Choroid plexus epithelial cell (primary cell): ENCODE measurements around the gene FAM120A.

Experiments
- DNase-seq: peaks from one replicate; pipeline ENCODE4 v3.0.0-alpha.2; 2010; ENCODE audit warnings: low read depth
- H3K4me3 ChIP-seq: 2 replicates; pipeline ENCODE4 v1.5.1; 2011; ENCODE audit warnings: low read depth, mild to moderate bottlenecking, control low read depth, low read length, moderate library complexity
- TF ChIP-seq, protein P1 (sequence below): conservative IDR thresholded peaks from 2 replicates; pipeline ENCODE4 v1.5.1; 2011; ENCODE audit warnings: low read depth, mild to moderate bottlenecking, control low read depth, inconsistent platforms, low read length, moderate library complexity

The FAM120A gene

DNA sequence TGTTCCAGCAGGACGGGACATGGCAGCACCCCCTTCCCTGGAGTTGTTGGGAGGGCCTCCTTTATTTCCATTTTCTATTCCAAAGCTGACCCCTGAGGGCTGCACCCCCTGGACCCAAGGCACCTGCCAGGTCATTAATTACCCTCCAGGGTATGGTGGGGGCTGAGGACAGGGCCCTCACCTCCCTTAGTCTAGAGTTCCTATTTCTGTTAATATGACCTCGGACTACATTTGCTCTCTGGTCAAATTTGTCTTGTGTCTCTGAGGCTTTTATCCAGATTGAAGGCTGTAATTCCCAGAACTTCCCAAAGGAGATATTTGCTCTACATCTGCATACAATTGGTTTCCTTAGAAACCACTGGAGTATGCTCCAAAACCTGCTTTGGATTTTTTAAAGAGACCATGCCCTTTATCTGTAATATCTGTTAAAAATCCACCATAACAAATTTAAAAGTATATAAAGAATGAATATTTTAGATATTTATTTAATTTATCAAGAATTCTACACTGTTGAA is 141.7 kb downstream of the FAM120A start:
- TF ChIP-seq, protein P1, sequence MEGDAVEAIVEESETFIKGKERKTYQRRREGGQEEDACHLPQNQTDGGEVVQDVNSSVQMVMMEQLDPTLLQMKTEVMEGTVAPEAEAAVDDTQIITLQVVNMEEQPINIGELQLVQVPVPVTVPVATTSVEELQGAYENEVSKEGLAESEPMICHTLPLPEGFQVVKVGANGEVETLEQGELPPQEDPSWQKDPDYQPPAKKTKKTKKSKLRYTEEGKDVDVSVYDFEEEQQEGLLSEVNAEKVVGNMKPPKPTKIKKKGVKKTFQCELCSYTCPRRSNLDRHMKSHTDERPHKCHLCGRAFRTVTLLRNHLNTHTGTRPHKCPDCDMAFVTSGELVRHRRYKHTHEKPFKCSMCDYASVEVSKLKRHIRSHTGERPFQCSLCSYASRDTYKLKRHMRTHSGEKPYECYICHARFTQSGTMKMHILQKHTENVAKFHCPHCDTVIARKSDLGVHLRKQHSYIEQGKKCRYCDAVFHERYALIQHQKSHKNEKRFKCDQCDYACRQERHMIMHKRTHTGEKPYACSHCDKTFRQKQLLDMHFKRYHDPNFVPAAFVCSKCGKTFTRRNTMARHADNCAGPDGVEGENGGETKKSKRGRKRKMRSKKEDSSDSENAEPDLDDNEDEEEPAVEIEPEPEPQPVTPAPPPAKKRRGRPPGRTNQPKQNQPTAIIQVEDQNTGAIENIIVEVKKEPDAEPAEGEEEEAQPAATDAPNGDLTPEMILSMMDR: no peak

DNA sequence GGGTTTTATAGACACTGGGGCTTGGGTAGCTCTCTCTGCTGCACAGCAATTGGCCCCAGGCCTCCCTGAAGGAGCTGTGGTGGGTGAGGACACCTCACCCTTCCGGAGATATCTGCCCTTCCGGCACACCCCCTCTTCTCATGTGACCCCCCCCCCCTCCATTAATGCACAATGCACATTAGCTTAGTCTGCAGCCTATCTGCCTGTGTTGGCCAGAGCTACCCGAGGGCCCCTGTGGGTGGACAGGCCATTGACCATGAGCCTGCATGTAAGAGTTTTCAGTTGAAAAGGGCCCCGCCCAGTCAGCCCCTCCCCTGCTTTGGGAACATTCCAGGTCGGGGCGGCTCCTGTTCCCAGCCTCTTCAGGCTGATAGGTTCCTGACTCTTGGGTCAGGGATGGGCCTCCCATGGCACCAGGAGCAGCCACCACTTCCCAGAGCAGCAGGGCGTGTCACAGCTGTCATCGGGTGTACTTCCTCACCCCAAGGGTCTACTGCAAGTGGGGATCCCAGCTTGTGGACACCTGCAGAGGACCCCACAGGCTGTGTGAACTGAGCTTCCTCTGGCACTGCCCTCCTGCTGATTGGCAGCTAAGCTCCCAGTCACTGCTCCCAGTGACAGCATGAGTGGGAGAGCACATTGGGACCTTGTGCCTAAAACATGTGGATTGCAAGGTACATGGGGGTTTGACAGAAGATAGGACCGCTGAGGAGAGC is 142.7 kb downstream of the FAM120A start:
- no peak overlapping the region for H3K4me3 ChIP-seq
- no peak for DNase-seq
- TF ChIP-seq, protein P1: no peak

More for the DNA sequence above, 141.7 kb downstream of the FAM120A start:
- no peak for DNase-seq
- no peak overlapping the region for H3K4me3 ChIP-seq

DNA sequence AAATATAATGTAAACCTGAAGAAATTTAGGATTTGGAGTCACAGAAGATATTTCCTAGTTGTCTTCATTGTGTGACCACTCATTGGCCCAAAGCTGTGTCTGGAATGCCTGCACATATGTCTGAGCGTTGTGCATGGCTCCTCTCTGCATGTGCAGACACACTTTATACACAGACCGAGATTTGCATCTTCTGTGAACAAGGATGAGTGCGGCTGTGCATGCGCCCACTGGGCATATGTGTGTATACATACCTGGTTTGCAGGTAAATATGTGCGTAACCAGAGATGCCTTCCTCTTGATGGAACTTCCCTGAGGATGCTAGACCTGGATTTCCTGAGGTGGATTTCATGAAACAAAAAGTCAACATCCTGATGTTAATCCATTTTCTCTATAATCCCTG is 144.0 kb downstream of the FAM120A start:
- H3K4me3 ChIP-seq: no peak overlapping the region
- no peak for DNase-seq
- TF ChIP-seq, protein P1: no peak

DNA sequence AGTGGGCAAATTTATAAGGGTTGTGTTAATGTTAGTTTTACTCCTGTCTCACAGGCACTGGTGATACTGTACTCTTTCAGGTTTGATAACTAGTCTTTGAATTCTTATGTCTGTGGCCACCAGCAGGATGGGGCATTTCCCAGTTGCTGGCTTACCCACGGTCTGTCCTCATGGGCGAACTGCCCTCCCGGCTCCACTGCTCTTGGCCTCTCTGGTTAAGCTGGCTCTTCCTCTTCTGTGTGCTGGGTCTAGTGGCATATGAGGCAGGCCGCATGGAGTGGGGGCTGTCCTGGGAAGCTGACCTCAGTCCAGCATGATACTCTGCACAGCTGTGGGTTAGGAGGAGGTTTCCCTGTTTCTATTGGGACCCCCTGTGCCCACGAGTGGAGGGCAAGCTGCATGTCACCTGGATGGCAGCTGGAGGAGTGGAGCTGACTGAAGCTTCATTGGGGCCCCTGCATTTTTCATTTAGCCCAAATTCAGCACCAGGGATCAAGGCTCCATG is 144.4 kb downstream of the FAM120A start:
- DNase-seq: no peak
- TF ChIP-seq, protein P1: no peak
- H3K4me3 ChIP-seq: no peak overlapping the region

DNA sequence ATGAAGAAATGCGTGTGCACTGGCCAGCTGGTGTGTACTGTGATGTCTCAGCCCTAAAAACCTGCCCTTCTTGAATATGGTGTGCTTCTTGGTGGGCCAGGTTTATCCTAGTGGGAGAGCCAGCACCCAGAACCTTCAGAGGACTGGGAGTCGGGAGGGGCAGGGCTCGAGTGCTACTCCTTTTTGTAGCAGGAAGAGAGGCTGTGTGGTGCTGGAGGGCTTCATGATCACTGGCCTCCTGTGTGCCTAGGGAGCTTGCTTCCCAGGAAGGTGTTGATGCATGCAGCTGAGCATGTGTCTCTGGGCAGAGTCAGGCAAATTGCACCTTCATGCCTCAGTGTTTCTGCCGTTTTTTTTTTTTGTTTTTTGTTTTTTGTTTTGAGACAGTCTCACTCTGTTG is 144.9 kb downstream of the FAM120A start:
- TF ChIP-seq, protein P1: no peak
- no peak for DNase-seq
- H3K4me3 ChIP-seq: no peak overlapping the region

DNA sequence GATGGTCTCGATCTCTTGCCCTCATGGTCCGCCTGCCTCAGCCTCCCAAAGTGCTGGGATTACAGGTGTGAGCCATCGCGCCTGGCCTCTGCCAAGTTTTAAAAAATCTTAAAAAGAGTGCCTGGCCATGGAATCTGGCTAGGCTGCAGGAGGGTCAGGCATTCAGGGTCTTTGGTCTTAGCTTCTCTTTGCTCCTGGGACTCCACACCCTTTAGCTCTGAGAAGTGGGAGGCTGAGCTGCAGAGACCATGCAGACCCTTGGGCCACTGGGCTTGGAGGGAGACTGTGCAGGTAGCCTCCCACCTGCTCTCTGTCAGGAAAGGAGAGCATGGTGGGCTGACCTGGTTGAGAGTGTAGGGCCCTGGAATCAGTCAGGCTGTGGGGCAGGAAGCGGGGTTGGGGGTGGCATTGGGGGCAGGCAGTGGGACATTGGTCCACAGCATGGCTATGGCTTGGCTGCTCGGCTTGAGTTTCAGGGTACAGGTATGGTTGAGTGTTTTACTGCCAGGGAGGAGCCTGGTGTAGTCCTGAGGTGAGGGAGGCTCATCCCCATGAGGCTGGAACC is 145.7 kb downstream of the FAM120A start:
- TF ChIP-seq, protein P1: no peak
- H3K4me3 ChIP-seq: no peak overlapping the region
- DNase-seq: no peak
